Common myeloid progenitor, CD34-positive (primary cell): ENCODE data around the gene JMJD1C.
"Not testable (repeated sequence)": the region's sequence is repeated elsewhere in the genome, so short reads cannot be mapped to it uniquely, and the experiment has no call there.

ENCODE experiments used
- CTCF ChIA-PET: fragments of 350-600 bp; sonication (Branson Sonifier 250); formaldehyde crosslinking; loops from one replicate; lab custom pipeline; 2021; ENCODE audit warnings: antibody characterized with exemption; lab: Charles Lee
- POLR2A ChIA-PET: fragments of 350-600 bp; sonication (Branson Sonifier 250); formaldehyde crosslinking; loops from one replicate; lab custom pipeline; 2021; ENCODE audit warnings: antibody characterized with exemption; lab: Charles Lee
- DNase-seq, 3 donors: peaks; one replicate each; pipeline versions ENCODE4 v3.0.0 to v3.0.0-alpha.2; 2013
- H3K27ac ChIP-seq, 2 experiments: 1 replicate in 1 of 2; 2 replicates in 1 of 2; pipeline ENCODE4 v1.7.0; 2013; ENCODE audit warnings: inconsistent platforms in 2 of 2, low read length in 2 of 2, mild to moderate bottlenecking in 2 of 2, low read depth in 1 of 2, moderate library complexity in 1 of 2; ENCODE audit not compliant: severe bottlenecking in 2 of 2, insufficient read depth in 1 of 2, poor library complexity in 1 of 2
- H3K27me3 ChIP-seq, 5 experiments: replicated peaks in 2 of 5; 1 replicate in 3 of 5; 2 replicates in 2 of 5; pipeline versions ENCODE4 v1.6.1 to v1.7.0; 2013; ENCODE audit warnings: low read length in 4 of 5, mild to moderate bottlenecking in 2 of 5, moderate library complexity in 2 of 5, inconsistent platforms in 1 of 5; ENCODE audit not compliant: insufficient read depth in 5 of 5, control insufficient read depth in 4 of 5
- H3K36me3 ChIP-seq, 4 experiments: 1 replicate in 2 of 4; 2 replicates in 2 of 4; pipeline versions ENCODE4 v1.6.1 to v1.7.0; 2013; ENCODE audit warnings: low read length in 3 of 4, control low read depth in 1 of 4, mild to moderate bottlenecking in 1 of 4; ENCODE audit not compliant: control insufficient read depth in 4 of 4, insufficient read depth in 4 of 4
- H3K4me1 ChIP-seq, 4 experiments: 1 replicate in 3 of 4; 2 replicates in 1 of 4; pipeline versions ENCODE4 v1.6.1 to v1.7.1; 2013; ENCODE audit warnings: low read length in 3 of 4, mild to moderate bottlenecking in 3 of 4, control low read depth in 1 of 4, inconsistent platforms in 1 of 4, moderate library complexity in 1 of 4; ENCODE audit not compliant: control insufficient read depth in 4 of 4, insufficient read depth in 4 of 4; ENCODE audit errors: control extremely low read depth in 1 of 4
- H3K4me3 ChIP-seq, 7 experiments: 1 replicate in 4 of 7; 2 replicates in 3 of 7; pipeline versions ENCODE4 v1.5.1 to v1.7.0; 2013; ENCODE audit warnings: mild to moderate bottlenecking in 7 of 7, low read length in 6 of 7, moderate library complexity in 6 of 7, inconsistent platforms in 2 of 7, low read depth in 2 of 7, control low read depth in 1 of 7; ENCODE audit not compliant: insufficient read depth in 4 of 7, control insufficient read depth in 1 of 7; ENCODE audit errors: extremely low read depth in 1 of 7
- H3K9me3 ChIP-seq, 5 experiments: 1 replicate in 4 of 5; 2 replicates in 1 of 5; pipeline versions ENCODE4 v1.6.1 to v1.7.1; 2013; ENCODE audit warnings: low read length in 4 of 5, mild to moderate bottlenecking in 2 of 5, inconsistent platforms in 1 of 5, low read depth in 1 of 5, moderate library complexity in 1 of 5; ENCODE audit not compliant: control insufficient read depth in 4 of 5, insufficient read depth in 2 of 5; ENCODE audit errors: control extremely low read depth in 1 of 5
- WGBS: methylation state at CpG from one replicate; pipeline ENCODE4 v1.1.5; 2013; ENCODE audit not compliant: insufficient coverage; 5-methylcytosine and 5-hydroxymethylcytosine counted together

JMJD1C gene

GRCh38 chr10:63313066-63313717 lies 152.6 kb downstream of the JMJD1C start:
- Histone ChIP-seq H3K9me3 (no peaks in the 10 kb centered on the region), H3K36me3 (peaks cover 0 to 3% (median 0%) of the 10 kb centered on the region in 4 experiments), H3K27me3 (no peaks in the 10 kb centered on the region), H3K27ac (no peak overlapping the region), H3K4me3 (no peak overlapping the region), H3K4me1 (no peaks in the 10 kb centered on the region)
- CTCF ChIA-PET = no interaction called here
- POLR2A ChIA-PET = no interaction called here
- DNase-seq = no peak
- 100% methylated on average over 1 of the region's 3 CpGs for WGBS

- H3K4me1 ChIP-seq = no peaks in the 10 kb centered on the region
- no peak overlapping the region for H3K4me3 ChIP-seq
- POLR2A ChIA-PET = interaction anchor here (0.6 kb wide), 1 partner anchor 29 kb away, joined by 3 read pairs; no protein-coding TSS in a partner anchor
- no peak for DNase-seq
- no peaks in the 10 kb centered on the region for H3K27me3 ChIP-seq
- CTCF ChIA-PET = no interaction called here
- H3K36me3 ChIP-seq = no peaks in the 10 kb centered on the region
- no peaks in the 10 kb centered on the region for H3K9me3 ChIP-seq
- no peak overlapping the region for H3K27ac ChIP-seq
Measured at GRCh38 chr10:63308628-63309027, 157.1 kb downstream of the JMJD1C start.

- Histone ChIP-seq H3K4me3 (no peak overlapping the region), H3K27me3 (no peaks in the 10 kb centered on the region), H3K27ac (no peak overlapping the region), H3K4me1 (no peaks in the 10 kb centered on the region), H3K9me3 (no peaks in the 10 kb centered on the region), H3K36me3 (no peaks in the 10 kb centered on the region)
- ChIA-PET CTCF (no interaction called here), POLR2A (no interaction called here)
- DNase-seq = no peak
- WGBS = no CpG with 5 or more reads among the region's 3 CpGs
Measured at GRCh38 chr10:63304146-63304545, 161.6 kb downstream of the JMJD1C start.

GRCh38 chr10:63300801-63301200 lies 165.0 kb downstream of the JMJD1C start:
- H3K9me3 ChIP-seq = no peaks in the 10 kb centered on the region
- ChIA-PET POLR2A (no interaction called here), CTCF (interaction anchor here (1.1 kb wide), 1 partner anchor 23 kb away, joined by 3 read pairs; no protein-coding TSS in a partner anchor)
- 100% methylated on average over 1 of the region's 3 CpGs for WGBS
- no peaks in the 10 kb centered on the region for H3K27me3 ChIP-seq
- no peak overlapping the region for H3K4me3 ChIP-seq
- H3K4me1 ChIP-seq = no peaks in the 10 kb centered on the region
- H3K27ac ChIP-seq = no peak overlapping the region
- DNase-seq = no peak
- peaks cover 0 to 6% (median 0%) of the 10 kb centered on the region in 4 experiments for H3K36me3 ChIP-seq

- CTCF ChIA-PET = no interaction called here
- H3K9me3 ChIP-seq = no peaks in the 10 kb centered on the region
- POLR2A ChIA-PET = no interaction called here
- WGBS = 98% methylated on average over 8 of the region's 8 CpGs
- H3K27ac ChIP-seq = no peak overlapping the region
- H3K27me3 ChIP-seq = no peaks in the 10 kb centered on the region
- H3K4me3 ChIP-seq = no peak overlapping the region
- peaks cover 0 to 6% (median 0%) of the 10 kb centered on the region in 4 experiments for H3K36me3 ChIP-seq
- H3K4me1 ChIP-seq = no peaks in the 10 kb centered on the region
- no peak for DNase-seq
Measured at GRCh38 chr10:63297941-63298340, 167.8 kb downstream of the JMJD1C start.

- peaks cover 0 to 6% (median 0%) of the 10 kb centered on the region in 4 experiments for H3K36me3 ChIP-seq
- CTCF ChIA-PET = no interaction called here
- no peak for DNase-seq
- POLR2A ChIA-PET = no interaction called here
- no peak overlapping the region for H3K27ac ChIP-seq
- H3K27me3 ChIP-seq = no peaks in the 10 kb centered on the region
- H3K4me1 ChIP-seq = no peaks in the 10 kb centered on the region
- H3K4me3 ChIP-seq = no peak overlapping the region
- H3K9me3 ChIP-seq = no peaks in the 10 kb centered on the region
- 100% methylated on average over 2 of the region's 2 CpGs for WGBS
Measured at GRCh38 chr10:63294781-63295180, 171.0 kb downstream of the JMJD1C start.

GRCh38 chr10:63292847-63293246 lies 172.9 kb downstream of the JMJD1C start:
- H3K27ac ChIP-seq, DNase-seq, H3K27me3 ChIP-seq, POLR2A ChIA-PET, H3K9me3 ChIP-seq, H3K36me3 ChIP-seq, H3K4me1 ChIP-seq, H3K4me3 ChIP-seq: not testable (repeated sequence)
- CTCF ChIA-PET = interaction anchor here (1.0 kb wide), 1 partner anchor 28 kb away, joined by 3 read pairs; no protein-coding TSS in a partner anchor
- 100% methylated on average over 3 of the region's 4 CpGs for WGBS
